Right lobe of liver (tissue), 4 donors: Measurements from ENCODE around the gene RING1.

Source experiments
- CTCF ChIP-seq, 4 donors: fragments of 200-600 bp in 3 of 4; fragments of 450-650 bp in 1 of 4; IDR thresholded peaks; one replicate each; pipeline versions ENCODE4 v1.5.1 to v1.8.0; 2016 to 2022; ENCODE audit warnings: antibody characterized with exemption in 4 of 4, mild to moderate bottlenecking in 2 of 4
- POLR2A ChIP-seq: fragments of 450-650 bp; IDR thresholded peaks from one replicate; pipeline ENCODE4 v1.6.1; 2017; ENCODE audit warnings: antibody characterized with exemption, mild to moderate bottlenecking
- donor health status: DM: no; HTN: no; CAD: no.
- donor health status: DM: no; HTN: no; CAD: no.
- donor health status: DM: no; HTN: yes; CAD: no.

GRCh38 chr6:33235221-33235634, 26.9 kb downstream of the RING1 start:
- TF ChIP-seq CTCF (IDR thresholded peaks at IDR 0.05) (no peak), POLR2A (no peak)
